Epithelial cell of esophagus (primary cell): ENCODE data around the gene LGALS16.
"Not testable (repeated sequence)": the region's sequence is repeated elsewhere in the genome, so short reads cannot be mapped to it uniquely, and the experiment has no call there.

Source experiments
- DNase-seq: peaks from one replicate; pipeline ENCODE4 v3.0.0; 2010; ENCODE audit warnings: low read depth
- H3K4me3 ChIP-seq: 2 replicates; pipeline ENCODE4 v1.5.1; 2011; ENCODE audit warnings: mild to moderate bottlenecking, low read length, control low read depth
- TF ChIP-seq, protein P1 (sequence below): IDR thresholded peaks from 2 replicates; pipeline ENCODE4 v1.5.1; 2011; ENCODE audit warnings: low read depth, mild to moderate bottlenecking, low read length, control low read depth, inconsistent platforms; ENCODE audit not compliant: insufficient read depth; ENCODE audit errors: missing control alignments

Gene LGALS16

DNA sequence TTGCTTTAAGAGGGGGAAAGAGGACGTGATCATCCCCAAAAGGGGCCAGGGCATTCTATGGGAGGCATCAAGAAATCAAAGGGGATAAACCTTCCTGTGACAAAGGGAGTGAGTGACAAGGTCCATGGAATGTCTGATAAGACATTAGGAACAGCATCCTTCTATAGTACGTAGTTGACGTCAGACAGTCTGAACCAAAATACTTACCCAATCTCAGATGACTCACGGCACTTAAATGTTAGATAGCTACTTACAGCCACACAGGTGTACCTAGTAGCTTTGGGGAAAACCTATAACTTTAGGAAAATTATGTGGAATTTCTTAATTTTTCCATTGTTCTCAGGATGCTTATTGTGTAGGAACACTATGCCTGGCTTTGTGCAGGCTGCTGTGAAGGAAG lies 4.9 kb downstream of the LGALS16 start:
- DNase-seq, result no peak
- TF ChIP-seq, protein P1, sequence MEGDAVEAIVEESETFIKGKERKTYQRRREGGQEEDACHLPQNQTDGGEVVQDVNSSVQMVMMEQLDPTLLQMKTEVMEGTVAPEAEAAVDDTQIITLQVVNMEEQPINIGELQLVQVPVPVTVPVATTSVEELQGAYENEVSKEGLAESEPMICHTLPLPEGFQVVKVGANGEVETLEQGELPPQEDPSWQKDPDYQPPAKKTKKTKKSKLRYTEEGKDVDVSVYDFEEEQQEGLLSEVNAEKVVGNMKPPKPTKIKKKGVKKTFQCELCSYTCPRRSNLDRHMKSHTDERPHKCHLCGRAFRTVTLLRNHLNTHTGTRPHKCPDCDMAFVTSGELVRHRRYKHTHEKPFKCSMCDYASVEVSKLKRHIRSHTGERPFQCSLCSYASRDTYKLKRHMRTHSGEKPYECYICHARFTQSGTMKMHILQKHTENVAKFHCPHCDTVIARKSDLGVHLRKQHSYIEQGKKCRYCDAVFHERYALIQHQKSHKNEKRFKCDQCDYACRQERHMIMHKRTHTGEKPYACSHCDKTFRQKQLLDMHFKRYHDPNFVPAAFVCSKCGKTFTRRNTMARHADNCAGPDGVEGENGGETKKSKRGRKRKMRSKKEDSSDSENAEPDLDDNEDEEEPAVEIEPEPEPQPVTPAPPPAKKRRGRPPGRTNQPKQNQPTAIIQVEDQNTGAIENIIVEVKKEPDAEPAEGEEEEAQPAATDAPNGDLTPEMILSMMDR, result no peak
- no peak overlapping the region for H3K4me3 ChIP-seq

DNA sequence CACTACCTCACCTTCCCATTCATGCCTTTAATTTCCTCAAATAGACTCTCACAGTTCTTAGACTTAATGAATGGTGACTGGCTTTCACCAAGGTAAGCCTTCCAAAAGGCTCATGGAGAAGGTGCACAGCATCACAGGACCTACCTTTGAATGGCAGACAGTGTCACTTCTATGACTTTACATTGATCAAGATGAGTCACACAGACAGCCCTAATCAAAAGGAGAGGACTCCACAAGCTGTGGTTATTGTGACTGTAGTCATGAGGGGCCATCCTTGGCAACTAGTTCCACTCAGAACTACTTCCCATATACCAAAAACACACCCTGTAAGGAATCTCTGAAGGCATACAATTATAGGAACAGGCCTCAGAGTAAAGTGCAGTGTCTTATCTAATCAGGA lies 5.9 kb downstream of the LGALS16 start:
- TF ChIP-seq, protein P1, result no peak
- no peak for DNase-seq
- no peak overlapping the region for H3K4me3 ChIP-seq

DNA sequence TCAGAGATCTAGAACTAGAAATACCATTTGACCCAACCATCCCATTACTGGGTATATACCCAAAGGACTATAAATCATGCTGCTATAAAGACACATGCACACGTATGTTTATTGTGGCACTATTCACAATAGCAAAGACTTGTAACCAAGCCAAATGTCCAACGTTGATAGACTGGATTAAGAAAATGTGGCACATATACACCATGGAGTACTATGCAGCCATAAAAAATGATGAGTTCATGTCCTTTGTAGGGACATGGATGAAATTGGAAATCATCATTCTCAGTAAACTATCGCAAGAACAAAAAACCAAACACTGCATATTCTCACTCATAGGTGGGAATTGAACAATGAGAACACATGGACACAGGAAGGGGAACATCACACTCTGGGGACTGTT lies 14.1 kb downstream of the LGALS16 start:
- H3K4me3 ChIP-seq, DNase-seq: not testable (repeated sequence)

DNA sequence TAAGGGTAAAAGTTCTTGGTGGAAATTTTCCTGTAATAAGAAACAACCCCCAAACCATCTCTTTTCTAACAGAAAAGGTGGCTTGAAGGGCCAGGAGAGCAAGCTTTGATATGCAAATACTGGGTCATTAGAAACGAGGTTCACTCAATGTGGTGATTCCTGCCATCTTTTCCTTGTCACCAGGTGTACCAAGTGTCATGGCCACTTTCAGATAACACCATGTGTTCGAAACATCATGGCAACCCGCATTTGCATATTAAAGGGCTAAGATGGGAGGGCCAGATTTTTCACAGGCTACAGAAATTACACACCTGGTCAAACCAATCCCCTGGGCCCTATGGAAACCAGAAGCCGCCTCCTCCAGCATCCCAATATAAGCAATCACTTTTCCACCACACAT lies 15.3 kb downstream of the LGALS16 start:
- TF ChIP-seq, protein P1, result no peak
- no peak for DNase-seq
- no peak overlapping the region for H3K4me3 ChIP-seq

DNA sequence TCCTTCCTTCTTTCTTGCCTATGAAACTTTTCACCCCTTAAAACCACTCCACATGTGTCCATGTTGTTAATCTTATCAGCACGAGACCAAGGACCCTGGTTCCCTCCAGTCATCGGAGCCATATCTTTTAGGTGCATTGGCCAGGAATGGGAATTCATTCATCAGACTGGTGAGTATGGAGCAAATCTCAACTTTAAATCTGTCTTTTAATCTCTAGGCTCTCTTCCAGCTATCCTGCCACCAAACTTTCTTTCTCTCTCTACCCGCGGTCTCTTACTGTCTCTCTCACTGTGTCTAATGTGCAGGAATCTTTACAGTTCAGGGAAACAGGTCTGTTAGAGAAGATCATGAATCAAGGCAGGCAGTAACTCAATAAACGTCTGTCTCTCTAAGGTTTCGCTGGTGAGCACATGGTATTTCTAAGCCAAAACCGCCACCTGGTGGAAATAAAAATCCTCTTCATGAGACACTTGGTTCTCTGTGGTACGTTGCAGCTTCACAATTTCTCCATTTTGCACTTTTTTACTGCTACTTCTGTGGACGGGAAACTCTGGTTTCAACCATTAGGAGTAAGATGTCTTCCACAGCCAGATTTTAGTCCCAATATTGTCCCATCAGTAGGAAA lies 16.1 kb downstream of the LGALS16 start:
- H3K4me3 ChIP-seq, result no peak overlapping the region
- TF ChIP-seq, protein P1, result peak; percentile 62
- DNase-seq, result peak; percentile 62

DNA sequence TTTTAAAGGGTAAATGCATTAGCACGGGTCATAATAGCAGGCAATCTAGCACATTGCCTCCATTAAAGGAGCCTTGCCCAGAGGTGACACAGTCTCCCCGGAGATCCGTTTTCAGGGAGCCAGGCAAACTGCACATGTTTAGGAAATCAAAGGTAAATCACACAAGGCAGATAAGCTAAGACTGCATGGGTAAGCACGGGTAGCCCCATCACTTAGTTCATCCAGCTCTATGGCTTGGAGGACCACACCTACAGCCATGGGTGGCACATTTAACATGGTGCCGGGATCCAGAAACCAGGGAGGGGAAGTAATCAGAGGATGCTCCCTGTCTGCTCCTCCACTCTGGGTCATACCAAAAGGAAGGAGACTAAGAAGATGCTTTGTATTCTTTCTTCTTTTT lies 16.8 kb downstream of the LGALS16 start:
- no peak overlapping the region for H3K4me3 ChIP-seq
- no peak for DNase-seq
- TF ChIP-seq, protein P1, result no peak

DNA sequence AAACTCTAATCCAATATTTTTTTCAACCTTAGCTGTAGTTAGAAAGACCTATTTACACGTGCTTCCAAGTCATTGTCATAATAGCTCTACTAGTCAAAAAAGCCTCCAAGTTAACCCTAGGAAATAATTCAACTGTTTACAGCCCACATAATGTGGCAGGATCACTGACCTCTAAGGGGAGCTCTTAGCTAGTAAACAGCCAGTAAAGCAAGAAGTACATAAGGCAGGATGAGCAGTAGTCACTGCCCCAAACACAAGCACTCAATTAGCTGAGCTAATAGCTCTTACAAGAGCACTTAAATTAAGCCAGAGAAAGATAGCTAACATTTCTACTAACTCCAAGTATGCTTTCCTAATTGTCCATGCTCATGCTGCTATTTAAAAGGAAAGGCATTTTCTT lies 18.1 kb downstream of the LGALS16 start:
- peak; percentile 15 for DNase-seq

DNA sequence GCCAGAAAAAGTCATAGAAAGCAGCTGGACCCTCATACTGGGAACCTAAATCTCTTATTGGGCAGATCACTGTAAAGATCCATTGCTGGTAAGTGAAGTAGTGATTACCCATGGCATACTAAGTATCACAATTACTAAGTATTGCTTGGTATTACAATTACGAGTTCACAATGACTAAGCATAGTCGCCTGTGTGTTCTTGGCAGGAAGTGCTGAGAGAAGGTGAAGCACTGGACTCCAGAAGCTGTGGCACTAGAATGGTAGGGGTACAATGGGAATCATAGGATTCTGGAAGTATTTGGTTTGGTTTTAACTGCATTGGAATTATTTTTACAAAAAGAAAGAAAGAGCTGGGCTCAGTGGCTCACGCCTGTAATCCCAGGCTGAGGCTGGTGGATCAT lies 20.3 kb downstream of the LGALS16 start:
- TF ChIP-seq, protein P1, result no peak
- DNase-seq, result peak; percentile 11
- no peak overlapping the region for H3K4me3 ChIP-seq

More for the DNA sequence above, 18.1 kb downstream of the LGALS16 start:
- H3K4me3 ChIP-seq, result not testable (repeated sequence)
